K562 (cell line): Measurements from ENCODE around the gene ABI3BP. TPM values are rescaled to one million over a fixed set of nuclear protein-coding genes. Genes with fewer than 3 reads are reported as not detected.

Experiments
- ATAC-seq: fragments of 200-7000 bp; cut with Tn5 transposase; 3 replicates; pipeline ENCODE4 v1.9.1; 2020; ENCODE audit warnings: moderate library complexity
- BruUV-seq: library from RNA; stranded (reverse); fragments of 400-500 nt; replicated peaks from 2 replicates; lab custom pipeline; 2021; lab: Mats Ljungman, UMichigan
- CTCF ChIA-PET: fragments of 300-600 bp; formaldehyde crosslinking; extraction: SDS; loops from one replicate; lab custom pipeline; 2021; ENCODE audit warnings: low intra/inter-chr PET ratio; lab: Yijun Ruan, JAX
- POLR2A ChIA-PET: fragments of 300-600, 350-650 bp; sonication (Branson Sonifier 250); formaldehyde crosslinking; extraction: SDS; loops from one replicate; lab custom pipeline; 2021; ENCODE audit warnings: antibody characterized with exemption, inconsistent platforms; lab: Yijun Ruan, JAX
- DNase-seq, 4 experiments: peaks; one replicate each; pipeline versions ENCODE4 v3.0.0 to v3.0.0-alpha.2; 2011 to 2018; ENCODE audit warnings: low spot score in 3 of 4, mixed read lengths in 3 of 4; ENCODE audit errors: extremely low read depth in 1 of 4
- FAIRE-seq: peaks from 2 replicates; lab custom pipeline; 2011; peaks lifted over from hg19 to GRCh38; lab: Jason Lieb, UNC
- H2AFZ ChIP-seq: 2 replicates; pipeline ENCODE4 v1.6.0; 2011; ENCODE audit warnings: low read depth, low read length, control low read depth, inconsistent platforms
- H3K27ac ChIP-seq: fragments of 200-600 bp; 3 replicates; pipeline ENCODE4 v1.8.0; 2011; ENCODE audit warnings: low read depth, mild to moderate bottlenecking, control low read depth, inconsistent platforms, low read length, moderate library complexity, mixed read lengths; ENCODE audit errors: extremely low read depth
- H3K27me3 ChIP-seq, 2 experiments: fragments of 300-600 bp in 1 of 2; 2 replicates in 1 of 2; 3 replicates in 1 of 2; pipeline versions ENCODE4 v1.6.0 to v1.8.0; 2011; ENCODE audit warnings: inconsistent platforms in 2 of 2, low read length in 2 of 2, mild to moderate bottlenecking in 1 of 2, mixed read lengths in 1 of 2, moderate library complexity in 1 of 2; ENCODE audit not compliant: control insufficient read depth in 2 of 2, insufficient read depth in 2 of 2
- H3K36me3 ChIP-seq: fragments of 300-600 bp; 3 replicates; pipeline ENCODE4 v1.8.0; 2011; ENCODE audit warnings: mild to moderate bottlenecking, low read length, inconsistent platforms; ENCODE audit not compliant: control insufficient read depth, insufficient read depth
- H3K4me1 ChIP-seq, 2 experiments: fragments of 200-600 bp in 1 of 2; replicated peaks in 1 of 2; 2 replicates in 1 of 2; 3 replicates in 1 of 2; pipeline versions ENCODE4 v1.5.1 to v1.8.0; 2011; ENCODE audit warnings: inconsistent platforms in 2 of 2, low read length in 2 of 2, mild to moderate bottlenecking in 1 of 2, mixed read lengths in 1 of 2, moderate library complexity in 1 of 2; ENCODE audit not compliant: control insufficient read depth in 2 of 2, insufficient read depth in 2 of 2
- H3K4me2 ChIP-seq: 2 replicates; pipeline ENCODE4 v1.6.1; 2011; ENCODE audit warnings: low read length, control low read depth, inconsistent platforms, mixed read lengths; ENCODE audit not compliant: insufficient read depth
- H3K4me3 ChIP-seq: fragments of 200-600 bp; sonication (generic), shearing (Covaris generic); 2 replicates; pipeline ENCODE4 v1.5.1; 2016; ENCODE audit warnings: control low read depth, inconsistent platforms
- H3K79me2 ChIP-seq: fragments of 200-600 bp; 3 replicates; pipeline ENCODE4 v1.8.0; 2011; ENCODE audit warnings: low read length, inconsistent platforms; ENCODE audit not compliant: control insufficient read depth, insufficient read depth
- H3K9ac ChIP-seq, 2 experiments: 2 replicates each; pipeline versions ENCODE4 v1.6.0 to v1.6.1; 2011; ENCODE audit warnings: low read depth in 2 of 2, low read length in 2 of 2, control low read depth in 1 of 2, inconsistent platforms in 1 of 2, mild to moderate bottlenecking in 1 of 2, mixed read lengths in 1 of 2; ENCODE audit not compliant: insufficient read depth in 1 of 2
- H3K9me1 ChIP-seq: one replicate; pipeline ENCODE4 v1.6.0; 2011; ENCODE audit warnings: inconsistent platforms, mild to moderate bottlenecking, low read length, moderate library complexity; ENCODE audit not compliant: control insufficient read depth, insufficient read depth
- H3K9me3 ChIP-seq: replicated peaks from 2 replicates; pipeline ENCODE4 v1.5.1; 2011; ENCODE audit warnings: low read depth, low read length, inconsistent platforms; ENCODE audit not compliant: control insufficient read depth, insufficient read depth
- H4K20me1 ChIP-seq: replicated peaks from 2 replicates; pipeline ENCODE4 v1.6.1; 2011; ENCODE audit warnings: low read length, inconsistent platforms, mixed read lengths; ENCODE audit not compliant: control insufficient read depth, insufficient read depth
- BCOR ChIP-seq: fragments of 450-650 bp; IDR thresholded peaks from 2 replicates; pipeline ENCODE4 v1.6.1; 2016
- GTF2F1 ChIP-seq: IDR thresholded peaks from 2 replicates; pipeline ENCODE4 v1.6.1; 2011; ENCODE audit warnings: low read depth, low read length, improper control_type of control experiment
- HNRNPUL1 ChIP-seq: fragments of 200-400 bp; formaldehyde crosslinking; IDR thresholded peaks from 2 replicates; pipeline ENCODE4 v1.6.1; 2017; ENCODE audit warnings: low read length
- IRF2 ChIP-seq: sonication (generic); formaldehyde crosslinking; IDR thresholded peaks from 2 replicates; pipeline ENCODE4 v1.8.1; 2022; ENCODE audit warnings: mild to moderate bottlenecking, missing genetic modification reagents
- MEIS2 ChIP-seq: fragments of 450-650 bp; IDR thresholded peaks from 2 replicates; pipeline ENCODE4 v1.6.1; 2014; ENCODE audit warnings: mild to moderate bottlenecking; ENCODE audit not compliant: partially characterized antibody
- THRAP3 ChIP-seq: fragments of 450-650 bp; IDR thresholded peaks from 2 replicates; pipeline ENCODE4 v1.6.1; 2016; ENCODE audit warnings: mild to moderate bottlenecking, inconsistent platforms, borderline replicate concordance
- ZFP1 ChIP-seq: fragments of 450-650 bp; formaldehyde crosslinking; IDR thresholded peaks from 2 replicates; pipeline ENCODE4 v1.4.0; 2020; ENCODE audit warnings: mild to moderate bottlenecking, mixed read lengths
- ZNF224 ChIP-seq: sonication (generic); formaldehyde crosslinking; IDR thresholded peaks from 2 replicates; pipeline ENCODE4 v1.8.0; 2022; ENCODE audit warnings: mild to moderate bottlenecking, missing genetic modification reagents
- ZNF512 ChIP-seq: IDR thresholded peaks from 2 replicates; pipeline ENCODE4 v1.6.1; 2016; ENCODE audit warnings: missing genetic modification characterization, missing compliant biosample characterization
- WGBS: fragments of 100-300 bp; shearing (Covaris generic); methylation state at CpG from one replicate; pipeline ENCODE4 v1.1.6; 2016; ENCODE audit warnings: low coverage, mixed read lengths; ENCODE audit not compliant: insufficient coverage; ENCODE audit errors: missing lambda C conversion rate; 5-methylcytosine and 5-hydroxymethylcytosine counted together
- in situ Hi-C: fragments of 300-500 bp; cut with MboI; formaldehyde crosslinking; loops from 4 replicates; pipeline ENCODE4 v1.15.0; 2018; ENCODE audit warnings: inconsistent platforms, mixed read lengths
- intact Hi-C: fragments of 100-400 bp; cut with micrococcal nuclease; formaldehyde crosslinking; loops from 2 replicates; pipeline ENCODE4 v1.14.2; 2022
- polyA plus RNA-seq, 8 experiments: library from polyadenylated mRNA; depleted of rRNA in 4 of 8; stranded (reverse) in 5 of 8; unstranded in 3 of 8; fragments of >200 nt; fragmentation: Nextera tagmentation in 2 of 8; fragmentation: Illumina TruSeq in 1 of 8; extraction: Ambion mirVana in 2 of 8; extraction: Trizol in 1 of 8; gene quantifications; 2 replicates each; pipeline versions ENCODE4 v1.2.1 to v1.2.3, GENCODE V29; 2011 to 2014; ENCODE audit warnings: inconsistent platforms in 1 of 8, missing spikeins in 1 of 8
- total RNA-seq, 7 experiments: library from RNA; depleted of rRNA in 6 of 7; stranded (reverse); fragments of >200 nt in 6 of 7; fragmentation: Illumina TruSeq in 2 of 7; extraction: Trizol in 2 of 7; gene quantifications; 2 replicates each; pipeline versions ENCODE4 v1.2.1 to v1.2.3, GENCODE V29; 2011 to 2021; ENCODE audit warnings: low replicate concordance in 1 of 7
- TF ChIP-seq, protein P1 (sequence below): fragments of 450-650 bp; conservative IDR thresholded peaks from 2 replicates; pipeline ENCODE4 v1.6.1; 2016; ENCODE audit warnings: missing genetic modification characterization, low read depth, mild to moderate bottlenecking, control low read depth, missing compliant biosample characterization
- TF ChIP-seq, protein P2 (sequence below): fragments of 450-650 bp; IDR thresholded peaks from 2 replicates; pipeline ENCODE4 v1.6.1; 2016; ENCODE audit warnings: low read depth, mild to moderate bottlenecking, moderate library complexity

Gene ABI3BP
- total and polyA plus RNA-seq, 9 of the 15 experiments (the other 6 are each of a cell fraction or from before 2014, with no cell fraction given), result 0.01 to 0.24 (median 0.06) TPM; not detected in 5

DNA sequence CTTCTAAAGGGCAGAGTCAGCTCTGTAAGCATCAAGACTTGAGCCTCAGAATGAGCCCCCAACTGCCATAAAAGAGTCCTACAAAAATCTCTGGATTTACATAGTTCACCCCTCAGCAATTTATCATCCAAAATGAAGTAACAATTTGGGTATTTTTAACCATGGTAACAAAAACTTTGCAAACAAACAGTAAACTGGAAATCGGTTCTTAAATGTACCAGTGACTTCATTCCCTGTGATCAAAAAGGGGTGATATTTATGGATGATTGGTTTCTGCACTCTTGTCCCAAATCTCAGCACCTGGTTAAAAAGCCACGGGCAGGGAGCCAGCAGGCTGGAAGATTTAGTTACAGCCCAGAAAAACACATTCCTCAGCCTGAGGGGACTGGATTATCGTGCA, 210.3 kb downstream of the ABI3BP start (continued):
- TF ChIP-seq ZNF224 (CRISPR knock-in tag) (no peak), HNRNPUL1 (no peak), ZNF512 (tag) (no peak), MEIS2 (no peak), GTF2F1 (no peak)
- TF ChIP-seq, protein P1, sequence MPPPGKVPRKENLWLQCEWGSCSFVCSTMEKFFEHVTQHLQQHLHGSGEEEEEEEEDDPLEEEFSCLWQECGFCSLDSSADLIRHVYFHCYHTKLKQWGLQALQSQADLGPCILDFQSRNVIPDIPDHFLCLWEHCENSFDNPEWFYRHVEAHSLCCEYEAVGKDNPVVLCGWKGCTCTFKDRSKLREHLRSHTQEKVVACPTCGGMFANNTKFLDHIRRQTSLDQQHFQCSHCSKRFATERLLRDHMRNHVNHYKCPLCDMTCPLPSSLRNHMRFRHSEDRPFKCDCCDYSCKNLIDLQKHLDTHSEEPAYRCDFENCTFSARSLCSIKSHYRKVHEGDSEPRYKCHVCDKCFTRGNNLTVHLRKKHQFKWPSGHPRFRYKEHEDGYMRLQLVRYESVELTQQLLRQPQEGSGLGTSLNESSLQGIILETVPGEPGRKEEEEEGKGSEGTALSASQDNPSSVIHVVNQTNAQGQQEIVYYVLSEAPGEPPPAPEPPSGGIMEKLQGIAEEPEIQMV (tag), result no peak
- TF ChIP-seq, protein P2, sequence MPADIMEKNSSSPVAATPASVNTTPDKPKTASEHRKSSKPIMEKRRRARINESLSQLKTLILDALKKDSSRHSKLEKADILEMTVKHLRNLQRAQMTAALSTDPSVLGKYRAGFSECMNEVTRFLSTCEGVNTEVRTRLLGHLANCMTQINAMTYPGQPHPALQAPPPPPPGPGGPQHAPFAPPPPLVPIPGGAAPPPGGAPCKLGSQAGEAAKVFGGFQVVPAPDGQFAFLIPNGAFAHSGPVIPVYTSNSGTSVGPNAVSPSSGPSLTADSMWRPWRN, result no peak
- TF ChIP-seq, all 486 proteins: peak for 0

DNA sequence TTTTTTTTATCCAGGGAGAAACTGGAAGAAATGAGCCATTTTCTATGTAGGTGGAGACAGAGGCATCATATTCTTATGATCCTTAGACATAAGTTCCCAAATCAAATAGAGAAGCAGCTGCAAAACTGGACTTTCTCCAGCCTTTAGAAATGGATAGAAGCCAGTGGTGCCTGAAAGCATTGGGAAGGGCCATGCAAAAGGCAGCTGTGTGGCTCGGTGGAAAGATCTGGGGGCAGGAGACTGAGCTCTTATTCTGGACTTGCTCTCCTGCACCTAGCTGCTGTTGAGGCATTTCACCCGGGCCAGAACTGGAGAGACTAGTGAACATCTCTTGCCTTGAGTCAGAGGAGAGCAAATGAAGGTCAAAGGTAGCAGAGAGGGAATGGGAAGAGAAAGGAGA, 210.9 kb downstream of the ABI3BP start:
- H3K27ac ChIP-seq, result no peak overlapping the region
- H3K79me2 ChIP-seq, result no peaks in the 10 kb centered on the region
- no peak overlapping the region for H3K4me2 ChIP-seq
- FAIRE-seq (no peak), ATAC-seq (no peak), DNase-seq (no peak)
- H4K20me1 ChIP-seq, result no peaks in the 10 kb centered on the region
- H3K9ac ChIP-seq, result no peak overlapping the region
- H3K9me3 ChIP-seq, result no peaks in the 10 kb centered on the region
- no peak overlapping the region for H3K4me3 ChIP-seq
- BruUV-seq, result no TSS peak
- no peak overlapping the region for H2AFZ ChIP-seq
- ChIA-PET POLR2A (interaction anchor here (0.7 kb wide), 1 partner anchor 19 kb away, joined by 3 read pairs; no protein-coding TSS in a partner anchor), CTCF (no interaction called here)
- no peaks in the 10 kb centered on the region for H3K36me3 ChIP-seq
- TF ChIP-seq IRF2 (no peak), BCOR (no peak), THRAP3 (no peak), ZFP1 (no peak)
- H3K4me1 ChIP-seq, result no peaks in the 10 kb centered on the region
- H3K27me3 ChIP-seq, result no peaks in the 10 kb centered on the region
- WGBS, result 0% methylated on average over 2 of the region's 2 CpGs
- H3K9me1 ChIP-seq, result no peaks in the 10 kb centered on the region
- in situ Hi-C loops, result no loop called here
- intact Hi-C loops, result no loop called here
